Right lobe of liver (tissue), 4 donors: ENCODE measurements around the gene SMARCA2.

Experiments
- POLR2A ChIP-seq: fragments of 450-650 bp; IDR thresholded peaks from one replicate; pipeline ENCODE4 v1.6.1; 2017; ENCODE audit warnings: antibody characterized with exemption, mild to moderate bottlenecking
- TF ChIP-seq, protein P1 (sequence below), 4 donors: fragments of 200-600 bp in 3 of 4; fragments of 450-650 bp in 1 of 4; IDR thresholded peaks; one replicate each; pipeline versions ENCODE4 v1.5.1 to v1.8.0; 2016 to 2022; ENCODE audit warnings: antibody characterized with exemption in 4 of 4, mild to moderate bottlenecking in 2 of 4
- donor health status: DM: no; HTN: no; CAD: no.
- donor health status: DM: no; HTN: no; CAD: no.
- donor health status: DM: no; HTN: yes; CAD: no.

DNA sequence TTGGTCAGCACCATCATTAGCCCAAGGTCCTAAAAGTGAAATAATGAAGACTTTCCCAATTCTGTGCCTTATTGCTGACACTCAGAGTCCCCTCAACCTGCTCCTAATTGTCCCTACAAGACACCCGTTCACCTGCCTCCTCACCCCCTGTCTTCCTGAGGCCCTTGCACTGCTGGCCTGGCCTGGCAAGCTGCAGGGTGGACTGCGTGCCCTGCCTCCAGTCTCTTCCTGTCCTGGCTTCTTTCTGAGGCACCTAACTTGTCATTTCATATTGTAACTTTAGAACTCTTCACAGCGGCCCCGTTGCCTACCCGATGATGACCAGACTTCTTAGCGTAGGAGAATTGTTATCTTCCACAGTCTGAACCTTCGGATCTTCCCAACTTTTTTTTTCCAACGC lies 153.9 kb downstream of the SMARCA2 start:
- TF ChIP-seq, protein P1, sequence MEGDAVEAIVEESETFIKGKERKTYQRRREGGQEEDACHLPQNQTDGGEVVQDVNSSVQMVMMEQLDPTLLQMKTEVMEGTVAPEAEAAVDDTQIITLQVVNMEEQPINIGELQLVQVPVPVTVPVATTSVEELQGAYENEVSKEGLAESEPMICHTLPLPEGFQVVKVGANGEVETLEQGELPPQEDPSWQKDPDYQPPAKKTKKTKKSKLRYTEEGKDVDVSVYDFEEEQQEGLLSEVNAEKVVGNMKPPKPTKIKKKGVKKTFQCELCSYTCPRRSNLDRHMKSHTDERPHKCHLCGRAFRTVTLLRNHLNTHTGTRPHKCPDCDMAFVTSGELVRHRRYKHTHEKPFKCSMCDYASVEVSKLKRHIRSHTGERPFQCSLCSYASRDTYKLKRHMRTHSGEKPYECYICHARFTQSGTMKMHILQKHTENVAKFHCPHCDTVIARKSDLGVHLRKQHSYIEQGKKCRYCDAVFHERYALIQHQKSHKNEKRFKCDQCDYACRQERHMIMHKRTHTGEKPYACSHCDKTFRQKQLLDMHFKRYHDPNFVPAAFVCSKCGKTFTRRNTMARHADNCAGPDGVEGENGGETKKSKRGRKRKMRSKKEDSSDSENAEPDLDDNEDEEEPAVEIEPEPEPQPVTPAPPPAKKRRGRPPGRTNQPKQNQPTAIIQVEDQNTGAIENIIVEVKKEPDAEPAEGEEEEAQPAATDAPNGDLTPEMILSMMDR (IDR thresholded peaks at IDR 0.05): no peak
- TF ChIP-seq POLR2A: no peak
